ENCODE data around the gene KMO. TPM values are rescaled to one million over a fixed set of nuclear protein-coding genes. Genes with fewer than 3 reads are reported as not detected.

The KMO gene
- total RNA-seq, 1 experiment from 2014 or later, result 0.14 TPM

- DNase-seq, result no peak
These were observed 7.2 kb upstream of the KMO start for GRCh38 chr1:241525026-241525425.

GRCh38 chr1:241527146-241527545 lies 5.0 kb upstream of the KMO start:
- no peak for DNase-seq
- Histone ChIP-seq H3K4me3 (ENCODE audit: insufficient read depth, low read depth, low read length) (no peak overlapping the region), H3K27me3 (ENCODE audit: control insufficient read depth, insufficient read depth, low read length) (no peaks in the 10 kb centered on the region; the same call in 1 of the 2 replicates), H3K36me3 (replicated peaks; ENCODE audit: control insufficient read depth, insufficient read depth, low read length) (no peaks in the 10 kb centered on the region)

More at GRCh38 chr1:241525026-241525425, 7.2 kb upstream of the KMO start:
- H3K4me3 ChIP-seq (ENCODE audit: insufficient read depth, low read depth, low read length), result no peak overlapping the region
- no peaks in the 10 kb centered on the region; the same call in 1 of the 2 replicates for H3K27me3 ChIP-seq (ENCODE audit: control insufficient read depth, insufficient read depth, low read length)
- no peaks in the 10 kb centered on the region for H3K36me3 ChIP-seq (replicated peaks; ENCODE audit: control insufficient read depth, insufficient read depth, low read length)

- no peak overlapping the region for H3K4me3 ChIP-seq (ENCODE audit: insufficient read depth, low read depth, low read length)
- DNase-seq, result peak; percentile 2
- H3K36me3 ChIP-seq (replicated peaks; ENCODE audit: control insufficient read depth, insufficient read depth, low read length), result no peaks in the 10 kb centered on the region
- no peaks in the 10 kb centered on the region for H3K27me3 ChIP-seq (ENCODE audit: control insufficient read depth, insufficient read depth, low read length)
These were observed 700 bp upstream of the KMO start for GRCh38 chr1:241531195-241532161.

GRCh38 chr1:241532864-241533263 lies 686 bp downstream of the KMO start:
- no peak overlapping the region for H3K4me3 ChIP-seq (ENCODE audit: insufficient read depth, low read depth, low read length)
- H3K36me3 ChIP-seq (replicated peaks; ENCODE audit: control insufficient read depth, insufficient read depth, low read length), result no peaks in the 10 kb centered on the region
- DNase-seq, result no peak
- H3K27me3 ChIP-seq (ENCODE audit: control insufficient read depth, insufficient read depth, low read length), result no peaks in the 10 kb centered on the region

GRCh38 chr1:241533326-241534115 lies 1.3 kb downstream of the KMO start:
- DNase-seq, result no peak
- H3K27me3 ChIP-seq (ENCODE audit: control insufficient read depth, insufficient read depth, low read length), result no peaks in the 10 kb centered on the region
- no peaks in the 10 kb centered on the region for H3K36me3 ChIP-seq (replicated peaks; ENCODE audit: control insufficient read depth, insufficient read depth, low read length)
- H3K4me3 ChIP-seq (ENCODE audit: insufficient read depth, low read depth, low read length), result no peak overlapping the region

GRCh38 chr1:241536304-241536703 lies 4.1 kb downstream of the KMO start:
- Histone ChIP-seq H3K27me3 (ENCODE audit: control insufficient read depth, insufficient read depth, low read length) (no peaks in the 10 kb centered on the region), H3K36me3 (replicated peaks; ENCODE audit: control insufficient read depth, insufficient read depth, low read length) (no peaks in the 10 kb centered on the region), H3K4me3 (ENCODE audit: insufficient read depth, low read depth, low read length) (no peak overlapping the region)
- DNase-seq, result no peak

GRCh38 chr1:241536969-241537368 lies 4.8 kb downstream of the KMO start:
- Histone ChIP-seq H3K36me3 (replicated peaks; ENCODE audit: control insufficient read depth, insufficient read depth, low read length) (no peaks in the 10 kb centered on the region), H3K27me3 (ENCODE audit: control insufficient read depth, insufficient read depth, low read length) (no peaks in the 10 kb centered on the region), H3K4me3 (ENCODE audit: insufficient read depth, low read depth, low read length) (no peak overlapping the region)
- DNase-seq, result no peak

- Histone ChIP-seq H3K27me3 (ENCODE audit: control insufficient read depth, insufficient read depth, low read length) (no peaks in the 10 kb centered on the region), H3K4me3 (ENCODE audit: insufficient read depth, low read depth, low read length) (no peak overlapping the region), H3K36me3 (replicated peaks; ENCODE audit: control insufficient read depth, insufficient read depth, low read length) (no peaks in the 10 kb centered on the region)
- no peak for DNase-seq
These were observed 10.2 kb downstream of the KMO start for GRCh38 chr1:241542199-241542907.

GRCh38 chr1:241548008-241548407 lies 15.8 kb downstream of the KMO start:
- DNase-seq, result no peak
- Histone ChIP-seq H3K27me3 (ENCODE audit: control insufficient read depth, insufficient read depth, low read length) (no peaks in the 10 kb centered on the region), H3K4me3 (ENCODE audit: insufficient read depth, low read depth, low read length) (no peak overlapping the region), H3K36me3 (replicated peaks; ENCODE audit: control insufficient read depth, insufficient read depth, low read length) (no peaks in the 10 kb centered on the region)

- Histone ChIP-seq H3K36me3 (replicated peaks; ENCODE audit: control insufficient read depth, insufficient read depth, low read length) (no peaks in the 10 kb centered on the region), H3K27me3 (ENCODE audit: control insufficient read depth, insufficient read depth, low read length) (no peaks in the 10 kb centered on the region), H3K4me3 (ENCODE audit: insufficient read depth, low read depth, low read length) (no peak overlapping the region)
- DNase-seq, result no peak
These were observed 18.1 kb downstream of the KMO start for GRCh38 chr1:241550318-241550717.

- H3K4me3 ChIP-seq (ENCODE audit: insufficient read depth, low read depth, low read length), result no peak overlapping the region
- no peaks in the 10 kb centered on the region for H3K27me3 ChIP-seq (ENCODE audit: control insufficient read depth, insufficient read depth, low read length)
- no peaks in the 10 kb centered on the region for H3K36me3 ChIP-seq (replicated peaks; ENCODE audit: control insufficient read depth, insufficient read depth, low read length)
- DNase-seq, result no peak
These were observed 19.8 kb downstream of the KMO start for GRCh38 chr1:241551759-241552638.

GRCh38 chr1:241553886-241554592 lies 21.9 kb downstream of the KMO start:
- no peak overlapping the region for H3K4me3 ChIP-seq (ENCODE audit: insufficient read depth, low read depth, low read length)
- no peak for DNase-seq
- H3K36me3 ChIP-seq (replicated peaks; ENCODE audit: control insufficient read depth, insufficient read depth, low read length), result no peaks in the 10 kb centered on the region
- H3K27me3 ChIP-seq (ENCODE audit: control insufficient read depth, insufficient read depth, low read length), result no peaks in the 10 kb centered on the region

- H3K36me3 ChIP-seq (replicated peaks; ENCODE audit: control insufficient read depth, insufficient read depth, low read length), result no peaks in the 10 kb centered on the region
- H3K27me3 ChIP-seq (ENCODE audit: control insufficient read depth, insufficient read depth, low read length), result no peaks in the 10 kb centered on the region
- no peak for DNase-seq
- no peak overlapping the region for H3K4me3 ChIP-seq (ENCODE audit: insufficient read depth, low read depth, low read length)
These were observed 23.3 kb downstream of the KMO start for GRCh38 chr1:241555526-241555925.
